ENCODE data around the gene DTX1.

Gene DTX1

GRCh38 chr12:113136128-113136989 lies 79.8 kb downstream of the DTX1 start (continued):
- no peak for TF ChIP-seq TSHZ1 (tag by site-specific recombination; IDR thresholded peaks at IDR 0.05; ENCODE audit: borderline replicate concordance)
- 0 out of 2 replicates have a peak, but pooled peaks have one; percentile 24 for TF ChIP-seq HIC1 (tag by site-specific recombination; IDR thresholded peaks at IDR 0.05)
- TF ChIP-seq ZBTB17 (tag by site-specific recombination; IDR thresholded peaks at IDR 0.05), result peak; percentile 54

GRCh38 chr12:113136990-113137511 lies 80.5 kb downstream of the DTX1 start:
- TF ChIP-seq OVOL3 (tag by site-specific recombination; IDR thresholded peaks at IDR 0.05), result no peak
- TF ChIP-seq KLF9 (tag by site-specific recombination; IDR thresholded peaks at IDR 0.05; ENCODE audit: low read depth), result no peak
- no peak for TF ChIP-seq SETDB1 (IDR thresholded peaks at IDR 0.05; ENCODE audit: insufficient read length, low read length)
- TF ChIP-seq ZNF670 (tag by site-specific recombination; IDR thresholded peaks at IDR 0.05; ENCODE audit: low read depth), result no peak
- no peak for TF ChIP-seq WT1 (tag by site-specific recombination; IDR thresholded peaks at IDR 0.05)
- no peak for TF ChIP-seq ZNF18 (tag by site-specific recombination; IDR thresholded peaks at IDR 0.05)
- no peak for TF ChIP-seq ZSCAN18 (tag by site-specific recombination; IDR thresholded peaks at IDR 0.05)
- no peak for TF ChIP-seq ZNF558 (tag by site-specific recombination; IDR thresholded peaks at IDR 0.05)
- no peak for TF ChIP-seq ZXDB (tag by site-specific recombination; IDR thresholded peaks at IDR 0.05)
- TF ChIP-seq SP2 (tag by site-specific recombination; IDR thresholded peaks at IDR 0.05), result no peak
- no peak for TF ChIP-seq ZNF354C (tag by site-specific recombination; IDR thresholded peaks at IDR 0.05; ENCODE audit: borderline replicate concordance, low read depth)
- TF ChIP-seq ZNF776 (tag by site-specific recombination; IDR thresholded peaks at IDR 0.05; ENCODE audit: borderline replicate concordance), result no peak
- TF ChIP-seq ZIC2 (tag by site-specific recombination; IDR thresholded peaks at IDR 0.05), result no peak
- TF ChIP-seq ZNF37A (tag by site-specific recombination; IDR thresholded peaks at IDR 0.05), result no peak
- CTCF ChIA-PET, result interaction anchor here (0.6 to 1.7 kb wide), 2 partner anchors 89 to 103 kb away, joined by 3 to 7 read pairs; no protein-coding TSS in a partner anchor
- Histone ChIP-seq H3K4me3 (ENCODE audit: low read depth, low read length) (no peak overlapping the region), H3K9me3 (ENCODE audit: control insufficient read depth, insufficient read depth, low read depth, low read length) (no peaks in the 10 kb centered on the region), H3K27ac (ENCODE audit: extremely low read depth, low read depth, low read length) (no peak overlapping the region), H3K4me1 (ENCODE audit: control insufficient read depth, insufficient read depth, low read length) (peaks cover 6% of the 10 kb centered on the region; the same call in 1 of the 2 replicates), H3K36me3 (ENCODE audit: control insufficient read depth in 2 of 2, insufficient read depth in 1 of 2, low read length in 2 of 2) (no peaks in the 10 kb centered on the region)
- POLR2A ChIA-PET, result no interaction called here

Data from HEK293 (cell line).